HEK293T (cell line): ENCODE data around the gene MAGEA10.

Source experiments
- BHLHE40 ChIP-seq: fragments of 450-650 bp; IDR thresholded peaks from 2 replicates; pipeline ENCODE4 v1.6.1; 2016; ENCODE audit warnings: mild to moderate bottlenecking, moderate library complexity, borderline replicate concordance
- CTBP1 ChIP-seq: fragments of 450-650 bp; IDR thresholded peaks from 2 replicates; pipeline ENCODE4 v1.6.1; 2016; ENCODE audit warnings: borderline replicate concordance
- ELF4 ChIP-seq: fragments of 450-650 bp; IDR thresholded peaks from 2 replicates; pipeline ENCODE4 v1.6.1; 2017; ENCODE audit warnings: antibody characterized with exemption
- FOXA1 ChIP-seq: fragments of 450-650 bp; IDR thresholded peaks from 2 replicates; pipeline ENCODE4 v1.6.1; 2016; ENCODE audit warnings: mild to moderate bottlenecking
- SP1 ChIP-seq: fragments of 450-650 bp; IDR thresholded peaks from 2 replicates; pipeline ENCODE4 v1.6.1; 2017
- TARDBP ChIP-seq: fragments of 450-650 bp; IDR thresholded peaks from 2 replicates; pipeline ENCODE4 v1.6.1; 2016

- TF ChIP-seq ELF4 = no peak
- TF ChIP-seq BHLHE40 = no peak
- no peak for TF ChIP-seq CTBP1
- TF ChIP-seq FOXA1 = no peak
- TF ChIP-seq TARDBP = no peak
- TF ChIP-seq SP1 = no peak
Observed at GRCh38 chrX:152137771-152138387, 498 bp downstream of the MAGEA10 start.
